Mucosa of descending colon (tissue), 3 donors: ENCODE measurements around the gene RTEL1. TPM values are rescaled to one million over a fixed set of nuclear protein-coding genes. Genes with fewer than 3 reads are reported as not detected.

Experiments
- ATAC-seq: fragments of 200-7000 bp; cut with Tn5 transposase; one replicate; pipeline ENCODE4 v1.9.1; 2020; ENCODE audit warnings: mild to moderate bottlenecking, moderate library complexity
- DNase-seq, 3 donors: peaks; one replicate each; pipeline ENCODE4 v3.0.0-alpha.2; 2020
- H3K36me3 ChIP-seq: fragments of 200-600 bp; one replicate; pipeline ENCODE4 v1.8.0; 2021; ENCODE audit warnings: low read depth, mild to moderate bottlenecking
- H3K4me1 ChIP-seq: fragments of 200-600 bp; one replicate; pipeline ENCODE4 v1.8.0; 2021; ENCODE audit warnings: low read depth, mild to moderate bottlenecking
- H3K4me3 ChIP-seq: fragments of 200-600 bp; one replicate; pipeline ENCODE4 v1.8.0; 2021; ENCODE audit warnings: mild to moderate bottlenecking
- H3K9me3 ChIP-seq: fragments of 200-600 bp; one replicate; pipeline ENCODE4 v1.8.0; 2021; ENCODE audit warnings: mild to moderate bottlenecking
- intact Hi-C, 2 donors: fragments of 100-400 bp; cut with DNase I in 1 of 2; cut with micrococcal nuclease in 1 of 2; formaldehyde crosslinking; loops; one replicate each; pipeline versions ENCODE4 v1.11.0 to v1.11.1; 2022; cut with DNase I, micrococcal nuclease
- total RNA-seq, 3 donors: library from RNA; stranded (reverse); fragmentation: NEBNext Ultra II Directional in 2 of 3; extraction: Animal tissue kit (Norgen Biotek cat#: 25700) in 2 of 3; gene quantifications; one replicate each; pipeline versions ENCODE4 v1.2.1 to v1.2.4, GENCODE V29; 2021 to 2023
- TF ChIP-seq, protein P1 (sequence below): fragments of 200-600 bp; IDR thresholded peaks from one replicate; pipeline ENCODE4 v1.8.0; 2022; ENCODE audit warnings: antibody characterized with exemption, mild to moderate bottlenecking
- donor health status: DM: no; HTN: no; CAD: no; lungs with moderate emphysema.
- donor health status: DM: no; HTN: no; CAD: no.
- donor health status: DM: no; HTN: yes; CAD: no.

The RTEL1 gene
- total RNA-seq, 3 donors from 2014 or later = 23.5 to 42.8 (median 34.2) TPM

DNA sequence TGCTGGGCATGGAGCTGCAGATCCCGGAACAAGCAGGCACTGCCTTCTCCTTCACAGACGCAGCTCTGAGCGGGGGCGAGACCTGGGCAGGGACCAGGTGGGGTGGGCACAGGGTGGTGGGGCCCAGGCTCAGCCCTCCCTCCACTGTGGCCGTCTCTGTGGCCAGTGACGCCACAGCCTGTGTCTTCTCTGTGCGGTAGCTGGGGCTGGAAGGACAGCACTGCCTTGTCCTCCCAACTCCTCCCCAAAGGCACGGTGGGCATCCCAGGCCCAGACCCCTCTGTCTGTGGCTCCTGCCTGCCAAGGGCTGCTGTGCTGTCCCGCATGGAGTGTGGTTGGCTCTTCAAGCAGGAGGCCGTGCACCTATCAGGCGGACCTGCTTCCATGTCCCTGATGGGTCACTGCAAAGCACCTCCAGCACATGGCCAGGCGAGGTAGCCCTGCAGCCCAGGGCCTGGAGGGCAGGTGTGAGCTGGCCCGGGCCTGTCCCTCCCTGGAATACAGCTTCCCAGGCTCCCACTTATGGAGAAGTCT is 23.6 kb downstream of the RTEL1 start:
- intact Hi-C loops = no loop called here
- no peaks in the 10 kb centered on the region for H3K36me3 ChIP-seq
- ATAC-seq = no peak

DNA sequence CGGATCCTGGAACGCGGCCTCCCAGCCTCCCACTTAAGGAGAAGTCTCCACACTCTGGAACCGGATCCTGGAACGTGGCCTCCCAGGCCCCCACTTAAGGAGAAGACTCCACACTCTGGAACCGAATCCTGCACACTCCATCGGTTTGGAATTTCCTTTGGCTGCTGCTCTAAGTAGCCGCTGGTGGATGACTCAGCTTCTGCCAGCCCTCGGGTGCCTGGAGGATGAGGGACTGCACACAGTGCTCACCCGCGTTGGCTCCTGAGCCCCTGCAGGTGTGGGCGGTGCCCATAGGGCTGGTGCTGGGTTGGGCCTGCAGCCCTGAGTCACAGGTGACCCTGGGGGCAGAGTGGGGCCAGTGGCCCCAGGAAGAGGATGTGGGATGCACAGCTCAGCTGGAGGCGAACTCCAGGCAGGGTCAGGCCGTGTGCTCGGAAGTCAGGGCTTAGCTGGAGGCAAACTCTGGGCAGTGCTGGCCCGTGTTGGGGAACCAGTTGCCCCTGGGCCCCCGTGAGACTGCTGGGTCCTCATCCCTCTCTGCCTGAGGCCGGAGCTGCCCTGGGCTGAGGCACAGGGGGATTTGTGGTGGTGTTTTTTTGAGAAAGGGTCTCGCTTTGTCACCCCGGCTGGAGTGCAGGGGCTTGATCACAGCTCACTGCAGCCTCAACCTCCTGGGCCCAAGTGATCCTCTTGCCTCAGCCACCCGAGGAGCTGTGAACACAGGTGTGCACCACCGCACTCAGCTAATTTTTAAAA is 24.4 kb downstream of the RTEL1 start:
- H3K4me1 ChIP-seq = peaks cover 14% of the 10 kb centered on the region
- intact Hi-C loops = no loop called here
- DNase-seq = peak in 2 of 3 donors; percentile 50 to 74

More for the DNA sequence above, 23.6 kb downstream of the RTEL1 start:
- Histone ChIP-seq H3K4me3 (no peak overlapping the region), H3K4me1 (peaks cover 7% of the 10 kb centered on the region), H3K9me3 (no peaks in the 10 kb centered on the region)
- peak in 1 of 3 donors; percentile 53 for DNase-seq
- TF ChIP-seq, protein P1, sequence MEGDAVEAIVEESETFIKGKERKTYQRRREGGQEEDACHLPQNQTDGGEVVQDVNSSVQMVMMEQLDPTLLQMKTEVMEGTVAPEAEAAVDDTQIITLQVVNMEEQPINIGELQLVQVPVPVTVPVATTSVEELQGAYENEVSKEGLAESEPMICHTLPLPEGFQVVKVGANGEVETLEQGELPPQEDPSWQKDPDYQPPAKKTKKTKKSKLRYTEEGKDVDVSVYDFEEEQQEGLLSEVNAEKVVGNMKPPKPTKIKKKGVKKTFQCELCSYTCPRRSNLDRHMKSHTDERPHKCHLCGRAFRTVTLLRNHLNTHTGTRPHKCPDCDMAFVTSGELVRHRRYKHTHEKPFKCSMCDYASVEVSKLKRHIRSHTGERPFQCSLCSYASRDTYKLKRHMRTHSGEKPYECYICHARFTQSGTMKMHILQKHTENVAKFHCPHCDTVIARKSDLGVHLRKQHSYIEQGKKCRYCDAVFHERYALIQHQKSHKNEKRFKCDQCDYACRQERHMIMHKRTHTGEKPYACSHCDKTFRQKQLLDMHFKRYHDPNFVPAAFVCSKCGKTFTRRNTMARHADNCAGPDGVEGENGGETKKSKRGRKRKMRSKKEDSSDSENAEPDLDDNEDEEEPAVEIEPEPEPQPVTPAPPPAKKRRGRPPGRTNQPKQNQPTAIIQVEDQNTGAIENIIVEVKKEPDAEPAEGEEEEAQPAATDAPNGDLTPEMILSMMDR = no peak

DNA sequence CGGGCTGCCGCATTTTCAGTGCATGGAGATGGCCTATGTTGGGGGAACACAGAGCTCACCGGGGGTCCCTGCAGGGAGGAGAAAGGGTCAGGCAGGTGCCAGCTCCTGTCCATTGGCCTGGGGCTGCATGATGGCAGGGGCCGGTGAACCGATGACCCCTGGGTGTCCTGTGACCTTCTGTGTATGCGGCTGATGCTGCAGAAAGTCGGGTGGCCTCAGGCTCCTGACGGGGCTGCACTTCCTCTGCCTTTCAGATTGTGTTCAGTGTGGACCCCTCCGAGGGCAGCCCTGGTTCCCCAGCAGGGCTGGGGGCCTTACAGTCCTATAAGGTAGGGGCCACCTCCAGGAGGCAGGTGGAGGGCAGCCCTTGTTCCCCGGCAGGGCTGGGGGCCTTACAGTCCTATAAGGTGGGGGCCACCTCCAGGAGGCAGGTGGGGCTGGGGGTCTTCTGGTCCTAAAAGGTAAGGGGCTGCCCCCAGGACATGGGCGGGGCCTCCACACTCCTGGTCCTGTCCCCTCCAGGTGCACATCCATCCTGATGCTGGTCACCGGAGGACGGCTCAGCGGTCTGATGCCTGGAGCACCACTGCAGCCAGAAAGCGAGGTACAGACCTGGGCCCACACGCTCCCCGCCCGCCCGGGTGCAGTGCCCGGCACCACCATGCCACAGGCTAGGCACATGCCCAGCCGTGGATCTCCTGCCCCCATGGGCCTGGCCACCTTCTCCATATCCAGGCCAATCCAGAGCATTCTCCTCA is 27.3 kb downstream of the RTEL1 start:
- Histone ChIP-seq H3K36me3 (no peaks in the 10 kb centered on the region), H3K4me3 (no peak overlapping the region), H3K9me3 (no peaks in the 10 kb centered on the region), H3K4me1 (peaks cover 30% of the 10 kb centered on the region)
- intact Hi-C loops = no loop called here
- TF ChIP-seq, protein P1 = no peak
- ATAC-seq (no peak), DNase-seq (peak in 1 of 3 donors; percentile 56)

More for the DNA sequence above, 24.4 kb downstream of the RTEL1 start:
- peak; percentile 19 for ATAC-seq
- Histone ChIP-seq H3K36me3 (no peaks in the 10 kb centered on the region), H3K4me3 (no peak overlapping the region), H3K9me3 (no peaks in the 10 kb centered on the region)
- TF ChIP-seq, protein P1 = no peak

GRCh38 chr20:63686094-63686491 is 28.0 kb downstream of the RTEL1 start:
- H3K4me3 ChIP-seq = no peak overlapping the region
- DNase-seq = no peak
- H3K36me3 ChIP-seq = no peaks in the 10 kb centered on the region
- intact Hi-C loops = no loop called here
- no peak for ATAC-seq
- H3K4me1 ChIP-seq = peaks cover 37% of the 10 kb centered on the region
- H3K9me3 ChIP-seq = no peaks in the 10 kb centered on the region
- TF ChIP-seq, protein P1 = no peak

DNA sequence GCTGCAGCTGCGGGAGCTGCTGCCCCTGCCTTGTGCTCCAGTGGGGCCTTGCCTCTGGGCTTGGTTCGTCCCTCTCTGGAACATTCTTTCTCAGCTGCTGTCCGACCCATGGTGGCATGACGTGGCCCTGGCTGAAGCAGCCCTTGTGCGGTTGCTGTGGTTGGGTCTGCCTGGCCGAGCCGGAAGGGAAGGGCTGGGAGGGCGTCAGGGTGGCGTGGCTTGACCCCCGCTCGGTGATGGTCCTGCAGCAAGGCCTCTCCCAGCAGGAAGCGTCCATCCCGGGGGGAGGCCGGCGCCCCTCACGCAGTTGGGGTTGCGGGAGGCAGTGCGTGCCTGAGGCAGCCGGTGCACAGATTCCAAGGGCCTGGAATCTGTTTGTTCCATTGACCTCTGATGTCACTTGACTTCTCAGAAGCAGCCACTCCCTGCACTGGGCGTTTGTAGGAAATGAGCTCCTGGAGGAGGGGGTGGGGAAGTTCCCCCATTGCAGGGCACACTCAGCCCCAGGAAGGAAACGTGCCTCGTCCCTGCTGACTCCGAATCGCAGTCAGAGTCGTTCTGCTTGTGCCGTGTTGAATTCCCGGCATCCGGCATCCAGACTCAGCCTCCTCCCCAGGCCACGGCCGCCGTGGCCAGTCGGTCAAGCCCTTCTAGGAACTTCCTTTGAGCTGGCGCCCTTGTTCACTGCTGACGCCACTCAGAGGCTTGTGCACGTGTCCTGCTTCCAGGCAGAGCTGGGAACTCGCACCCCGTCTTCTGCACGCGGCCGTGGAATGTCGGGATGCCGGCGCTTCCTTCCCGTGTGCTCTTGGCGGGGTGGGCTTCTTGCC is 28.6 kb downstream of the RTEL1 start:
- DNase-seq = peak; percentile 73 to 86 (median 82)
- intact Hi-C loops = no loop called here
- TF ChIP-seq, protein P1 = no peak
- peaks cover 43% of the 10 kb centered on the region for H3K4me1 ChIP-seq
- H3K36me3 ChIP-seq = no peaks in the 10 kb centered on the region
- ATAC-seq = peak; percentile 67
- no peak overlapping the region for H3K4me3 ChIP-seq
- H3K9me3 ChIP-seq = no peaks in the 10 kb centered on the region
